K562 (cell line): ENCODE results near the gene TAP2. TPM values are rescaled to one million over a fixed set of nuclear protein-coding genes. Genes with fewer than 3 reads are reported as not detected.

ENCODE experiments used
- ATAC-seq: fragments of 200-7000 bp; cut with Tn5 transposase; 3 replicates; pipeline ENCODE4 v1.9.1; 2020; ENCODE audit warnings: moderate library complexity
- BruUV-seq: library from RNA; stranded (reverse); fragments of 400-500 nt; replicated peaks from 2 replicates; lab custom pipeline; 2021; lab: Mats Ljungman, UMichigan
- CTCF ChIA-PET: fragments of 300-600 bp; formaldehyde crosslinking; extraction: SDS; loops from one replicate; lab custom pipeline; 2021; ENCODE audit warnings: low intra/inter-chr PET ratio; lab: Yijun Ruan, JAX
- POLR2A ChIA-PET: fragments of 300-600, 350-650 bp; sonication (Branson Sonifier 250); formaldehyde crosslinking; extraction: SDS; loops from one replicate; lab custom pipeline; 2021; ENCODE audit warnings: antibody characterized with exemption, inconsistent platforms; lab: Yijun Ruan, JAX
- DNase-seq, 4 experiments: peaks; one replicate each; pipeline versions ENCODE4 v3.0.0 to v3.0.0-alpha.2; 2011 to 2018; ENCODE audit warnings: low spot score in 3 of 4, mixed read lengths in 3 of 4; ENCODE audit errors: extremely low read depth in 1 of 4
- FAIRE-seq: peaks from 2 replicates; lab custom pipeline; 2011; peaks lifted over from hg19 to GRCh38; lab: Jason Lieb, UNC
- H2AFZ ChIP-seq: 2 replicates; pipeline ENCODE4 v1.6.0; 2011; ENCODE audit warnings: low read depth, low read length, control low read depth, inconsistent platforms
- H3K27ac ChIP-seq: fragments of 200-600 bp; 3 replicates; pipeline ENCODE4 v1.8.0; 2011; ENCODE audit warnings: low read depth, mild to moderate bottlenecking, control low read depth, inconsistent platforms, low read length, moderate library complexity, mixed read lengths; ENCODE audit errors: extremely low read depth
- H3K27me3 ChIP-seq, 2 experiments: fragments of 300-600 bp in 1 of 2; 2 replicates in 1 of 2; 3 replicates in 1 of 2; pipeline versions ENCODE4 v1.6.0 to v1.8.0; 2011; ENCODE audit warnings: inconsistent platforms in 2 of 2, low read length in 2 of 2, mild to moderate bottlenecking in 1 of 2, mixed read lengths in 1 of 2, moderate library complexity in 1 of 2; ENCODE audit not compliant: control insufficient read depth in 2 of 2, insufficient read depth in 2 of 2
- H3K36me3 ChIP-seq: fragments of 300-600 bp; 3 replicates; pipeline ENCODE4 v1.8.0; 2011; ENCODE audit warnings: mild to moderate bottlenecking, low read length, inconsistent platforms; ENCODE audit not compliant: control insufficient read depth, insufficient read depth
- H3K4me1 ChIP-seq, 2 experiments: fragments of 200-600 bp in 1 of 2; replicated peaks in 1 of 2; 2 replicates in 1 of 2; 3 replicates in 1 of 2; pipeline versions ENCODE4 v1.5.1 to v1.8.0; 2011; ENCODE audit warnings: inconsistent platforms in 2 of 2, low read length in 2 of 2, mild to moderate bottlenecking in 1 of 2, mixed read lengths in 1 of 2, moderate library complexity in 1 of 2; ENCODE audit not compliant: control insufficient read depth in 2 of 2, insufficient read depth in 2 of 2
- H3K4me2 ChIP-seq: 2 replicates; pipeline ENCODE4 v1.6.1; 2011; ENCODE audit warnings: low read length, control low read depth, inconsistent platforms, mixed read lengths; ENCODE audit not compliant: insufficient read depth
- H3K4me3 ChIP-seq: fragments of 200-600 bp; sonication (generic), shearing (Covaris generic); 2 replicates; pipeline ENCODE4 v1.5.1; 2016; ENCODE audit warnings: control low read depth, inconsistent platforms
- H3K79me2 ChIP-seq: fragments of 200-600 bp; 3 replicates; pipeline ENCODE4 v1.8.0; 2011; ENCODE audit warnings: low read length, inconsistent platforms; ENCODE audit not compliant: control insufficient read depth, insufficient read depth
- H3K9ac ChIP-seq, 2 experiments: 2 replicates each; pipeline versions ENCODE4 v1.6.0 to v1.6.1; 2011; ENCODE audit warnings: low read depth in 2 of 2, low read length in 2 of 2, control low read depth in 1 of 2, inconsistent platforms in 1 of 2, mild to moderate bottlenecking in 1 of 2, mixed read lengths in 1 of 2; ENCODE audit not compliant: insufficient read depth in 1 of 2
- H3K9me1 ChIP-seq: one replicate; pipeline ENCODE4 v1.6.0; 2011; ENCODE audit warnings: inconsistent platforms, mild to moderate bottlenecking, low read length, moderate library complexity; ENCODE audit not compliant: control insufficient read depth, insufficient read depth
- H3K9me3 ChIP-seq: replicated peaks from 2 replicates; pipeline ENCODE4 v1.5.1; 2011; ENCODE audit warnings: low read depth, low read length, inconsistent platforms; ENCODE audit not compliant: control insufficient read depth, insufficient read depth
- H4K20me1 ChIP-seq: replicated peaks from 2 replicates; pipeline ENCODE4 v1.6.1; 2011; ENCODE audit warnings: low read length, inconsistent platforms, mixed read lengths; ENCODE audit not compliant: control insufficient read depth, insufficient read depth
- CBFA2T2 ChIP-seq: fragments of 450-650 bp; conservative IDR thresholded peaks from 2 replicates; pipeline ENCODE4 v1.6.1; 2017; ENCODE audit warnings: mild to moderate bottlenecking
- CLOCK ChIP-seq: fragments of 250-450 bp; sonication (Bioruptor Pico); IDR thresholded peaks from 2 replicates; pipeline ENCODE4 v1.4.0; 2020; ENCODE audit warnings: mild to moderate bottlenecking, moderate library complexity, borderline replicate concordance
- HDAC3 ChIP-seq: fragments of 450-650 bp; IDR thresholded peaks from 2 replicates; pipeline ENCODE4 v1.6.1; 2018; ENCODE audit warnings: borderline replicate concordance, mild to moderate bottlenecking, moderate library complexity; ENCODE audit not compliant: partially characterized antibody
- MAFK ChIP-seq: IDR thresholded peaks from 2 replicates; pipeline ENCODE4 v1.6.1; 2011; ENCODE audit warnings: low read length, improper control_type of control experiment
- MTF1 ChIP-seq: fragments of 250-450 bp; sonication (Bioruptor Pico); IDR thresholded peaks from 2 replicates; pipeline ENCODE4 v1.9.0; 2021; ENCODE audit warnings: moderate library complexity, mild to moderate bottlenecking, inconsistent platforms, borderline replicate concordance
- PREB ChIP-seq: sonication (generic); formaldehyde crosslinking; IDR thresholded peaks from 2 replicates; pipeline ENCODE4 v1.8.1; 2023; ENCODE audit warnings: mild to moderate bottlenecking, missing genetic modification reagents
- RAD51 ChIP-seq: fragments of 450-650 bp; IDR thresholded peaks from 2 replicates; pipeline ENCODE4 v1.7.1; 2016; ENCODE audit warnings: low read depth, mild to moderate bottlenecking, borderline replicate concordance
- TBP ChIP-seq: optimal IDR thresholded peaks from 2 replicates; pipeline ENCODE3; 2011; ENCODE audit warnings: low read depth, low read length, improper control_type of control experiment
- THRAP3 ChIP-seq: fragments of 450-650 bp; IDR thresholded peaks from 2 replicates; pipeline ENCODE4 v1.6.1; 2016; ENCODE audit warnings: mild to moderate bottlenecking, inconsistent platforms, borderline replicate concordance
- VEZF1 ChIP-seq: fragments of 200-800 bp; sonication (Bioruptor generic); IDR thresholded peaks from 2 replicates; pipeline ENCODE4 v1.6.1; 2017; ENCODE audit warnings: missing genetic modification characterization, missing compliant biosample characterization
- ZBTB9 ChIP-seq: fragments of 450-650 bp; formaldehyde crosslinking; IDR thresholded peaks from 2 replicates; pipeline ENCODE4 v1.4.0; 2020; ENCODE audit warnings: mild to moderate bottlenecking, moderate library complexity
- ZNF217 ChIP-seq: sonication (generic); formaldehyde crosslinking; IDR thresholded peaks from 2 replicates; pipeline ENCODE4 v1.8.0; 2022; ENCODE audit warnings: mild to moderate bottlenecking, missing genetic modification reagents
- ZNF398 ChIP-seq: fragments of 250-450 bp; sonication (Bioruptor Pico); IDR thresholded peaks from 2 replicates; pipeline ENCODE4 v1.8.0; 2021; ENCODE audit warnings: moderate library complexity, mild to moderate bottlenecking, inconsistent platforms
- WGBS: fragments of 100-300 bp; shearing (Covaris generic); methylation state at CpG from one replicate; pipeline ENCODE4 v1.1.6; 2016; ENCODE audit warnings: low coverage, mixed read lengths; ENCODE audit not compliant: insufficient coverage; ENCODE audit errors: missing lambda C conversion rate; 5-methylcytosine and 5-hydroxymethylcytosine counted together
- in situ Hi-C: fragments of 300-500 bp; cut with MboI; formaldehyde crosslinking; loops from 4 replicates; pipeline ENCODE4 v1.15.0; 2018; ENCODE audit warnings: inconsistent platforms, mixed read lengths
- intact Hi-C: fragments of 100-400 bp; cut with micrococcal nuclease; formaldehyde crosslinking; loops from 2 replicates; pipeline ENCODE4 v1.14.2; 2022
- polyA plus RNA-seq, 8 experiments: library from polyadenylated mRNA; depleted of rRNA in 4 of 8; stranded (reverse) in 5 of 8; unstranded in 3 of 8; fragments of >200 nt; fragmentation: Nextera tagmentation in 2 of 8; fragmentation: Illumina TruSeq in 1 of 8; extraction: Ambion mirVana in 2 of 8; extraction: Trizol in 1 of 8; gene quantifications; 2 replicates each; pipeline versions ENCODE4 v1.2.1 to v1.2.3, GENCODE V29; 2011 to 2014; ENCODE audit warnings: inconsistent platforms in 1 of 8, missing spikeins in 1 of 8
- total RNA-seq, 7 experiments: library from RNA; depleted of rRNA in 6 of 7; stranded (reverse); fragments of >200 nt in 6 of 7; fragmentation: Illumina TruSeq in 2 of 7; extraction: Trizol in 2 of 7; gene quantifications; 2 replicates each; pipeline versions ENCODE4 v1.2.1 to v1.2.3, GENCODE V29; 2011 to 2021; ENCODE audit warnings: low replicate concordance in 1 of 7

Gene TAP2
- total and polyA plus RNA-seq, 9 of the 15 experiments (the other 6 are each of a cell fraction or from before 2014, with no cell fraction given), result 2.0 to 53.5 (median 19.6) TPM

- ATAC-seq, result no peak
- Histone ChIP-seq H3K9me1 (peaks cover 3% of the 10 kb centered on the region), H3K4me1 (no peaks in the 10 kb centered on the region; a peak in 1 of 5 replicates), H3K9me3 (no peaks in the 10 kb centered on the region), H3K4me3 (no peak overlapping the region), H3K27me3 (peaks cover 6 to 19% of the 10 kb centered on the region in 2 experiments; a peak in 4 of 5 replicates), H3K27ac (no peak overlapping the region), H3K79me2 (no peaks in the 10 kb centered on the region), H4K20me1 (no peaks in the 10 kb centered on the region), H2AFZ (no peak overlapping the region), H3K36me3 (no peaks in the 10 kb centered on the region), H3K9ac (no peak overlapping the region), H3K4me2 (no peak overlapping the region)
- in situ Hi-C loops (no loop called here), intact Hi-C loops (no loop called here)
- POLR2A ChIA-PET, result interaction anchor here (1.7 to 1.9 kb wide), 3 partner anchors 12 to 38 kb away, joined by 5 to 6 read pairs (median 5); partner anchors contain the start of gene TAP1
- 21% methylated on average over 5 of the region's 5 CpGs for WGBS
- DNase-seq, result no peak
- BruUV-seq, result no TSS peak
- CTCF ChIA-PET, result no interaction called here
- no peak for FAIRE-seq
- TF ChIP-seq PREB (CRISPR knock-in tag) (no peak), CBFA2T2 (no peak), MAFK (no peak), ZNF398 (no peak), CLOCK (CRISPR knock-in tag) (no peak), MTF1 (CRISPR knock-in tag) (no peak), TBP (no peak), RAD51 (no peak), ZBTB9 (CRISPR knock-in tag) (no peak), HDAC3 (no peak), THRAP3 (no peak), VEZF1 (no peak), ZNF217 (CRISPR knock-in tag) (no peak)
These were observed 23.4 kb downstream of the TAP2 start for GRCh38 chr6:32815115-32815514.
